ENCODE data around the gene P2RY6. TPM values are rescaled to one million over a fixed set of nuclear protein-coding genes. Genes with fewer than 3 reads are reported as not detected.

P2RY6 gene
- total RNA-seq, 8 experiments from 2014 or later: 0.21 to 10.8 (median 0.95) TPM; not detected in 3

DNA sequence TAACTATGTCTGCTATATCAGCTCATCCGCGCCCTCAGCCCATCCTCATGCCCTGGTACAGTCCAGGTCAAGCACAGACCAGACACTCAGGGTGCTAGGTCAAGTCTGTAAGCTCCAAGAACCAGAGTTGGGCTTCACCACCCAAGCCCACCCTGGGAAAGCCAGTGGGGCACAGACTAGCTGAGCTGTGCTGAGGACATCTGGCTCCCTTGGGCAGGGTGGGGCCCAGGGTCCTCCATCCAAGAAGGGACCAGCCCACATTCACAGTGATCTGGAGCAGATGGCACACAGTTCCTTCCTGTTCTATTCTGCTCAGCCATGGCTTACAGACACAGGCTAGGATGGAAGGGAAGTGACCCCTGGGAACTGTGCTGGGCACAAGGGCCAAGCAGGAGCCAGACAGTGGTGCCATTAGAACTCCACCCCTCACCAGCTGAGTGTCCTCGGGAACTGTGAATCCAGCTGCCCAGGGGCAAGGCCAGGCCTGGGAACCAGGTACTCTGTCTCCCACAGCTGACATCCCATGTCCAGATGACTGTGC is 9.1 kb downstream of the P2RY6 start:
- ATAC-seq (replicated peaks in 6 of 8): peak in 5 of 8 experiments; percentile 12 to 57 (median 18)

DNA sequence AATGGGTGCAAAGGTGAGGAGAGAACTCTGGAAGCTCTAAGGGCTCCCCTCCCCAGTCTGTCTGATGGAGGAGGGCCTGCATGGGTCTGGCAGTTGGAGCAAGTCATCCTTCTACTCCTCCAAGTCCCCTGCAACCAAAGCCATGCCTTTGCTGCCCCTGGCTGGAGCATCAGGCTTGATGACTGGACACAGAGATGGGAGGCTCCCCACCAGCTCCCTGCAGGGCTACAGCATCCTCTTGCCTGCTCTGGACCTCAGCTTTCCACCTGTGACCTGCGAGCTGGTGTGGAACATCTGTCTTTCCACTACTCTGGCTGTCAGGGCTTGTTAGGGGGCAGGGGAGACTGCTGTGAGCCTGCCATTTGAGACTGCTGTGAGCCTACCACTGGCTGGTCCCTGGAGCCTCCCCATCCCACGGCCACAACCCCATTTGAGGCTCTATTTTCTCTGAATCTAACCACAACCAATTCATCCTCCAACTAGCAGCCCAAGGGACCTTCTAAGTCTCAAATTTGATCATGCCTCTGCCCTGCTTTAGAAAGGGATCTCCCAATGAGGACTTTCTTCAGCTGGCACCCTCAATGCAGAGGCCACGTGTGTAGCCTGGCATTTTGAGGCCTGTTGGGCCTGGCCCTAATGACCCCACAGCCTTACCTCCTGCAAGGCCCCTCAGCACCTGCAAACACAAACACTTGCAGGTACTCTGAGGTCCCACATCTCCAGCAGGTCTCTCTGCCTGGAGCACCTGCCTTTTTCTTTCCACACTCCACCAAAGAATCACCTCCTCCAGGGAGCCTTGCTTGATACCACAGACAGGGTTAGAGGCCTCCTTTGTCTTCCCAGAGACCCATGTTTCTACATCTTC is 9.9 kb downstream of the P2RY6 start:
- no peak for ATAC-seq (replicated peaks in 6 of 8)
- in situ Hi-C loops (cut with MboI; ENCODE audit: low pct_unique_long_range_greater_than_20kb in 2 of 9, low sequenced_read_pairs in 9 of 9, unreplicated experiment in 9 of 9): no loop called here
- WGBS, 10 experiments: 70 to 100% methylated on average over 1 to 2 of the region's 3 CpGs; no CpG with 5 or more reads in 8 of the 10 experiments
- H3K4me3 ChIP-seq: no peak overlapping the region
- H3K4me1 ChIP-seq (replicated peaks in 1 of 2): no peaks in the 10 kb centered on the region
- no peak overlapping the region for H3K27ac ChIP-seq

More for the DNA sequence above, 9.1 kb downstream of the P2RY6 start:
- Histone ChIP-seq H3K4me1 (replicated peaks in 1 of 2) (no peaks in the 10 kb centered on the region), H3K4me3 (no peak overlapping the region), H3K27ac (no peak overlapping the region)
- 0 to 94% (median 50%) methylated on average over 1 to 2 of the region's 3 CpGs; no CpG with 5 or more reads in 6 of the 10 experiments for WGBS, 10 experiments
- in situ Hi-C loops (cut with MboI; ENCODE audit: low pct_unique_long_range_greater_than_20kb in 2 of 9, low sequenced_read_pairs in 9 of 9, unreplicated experiment in 9 of 9): no loop called here

DNA sequence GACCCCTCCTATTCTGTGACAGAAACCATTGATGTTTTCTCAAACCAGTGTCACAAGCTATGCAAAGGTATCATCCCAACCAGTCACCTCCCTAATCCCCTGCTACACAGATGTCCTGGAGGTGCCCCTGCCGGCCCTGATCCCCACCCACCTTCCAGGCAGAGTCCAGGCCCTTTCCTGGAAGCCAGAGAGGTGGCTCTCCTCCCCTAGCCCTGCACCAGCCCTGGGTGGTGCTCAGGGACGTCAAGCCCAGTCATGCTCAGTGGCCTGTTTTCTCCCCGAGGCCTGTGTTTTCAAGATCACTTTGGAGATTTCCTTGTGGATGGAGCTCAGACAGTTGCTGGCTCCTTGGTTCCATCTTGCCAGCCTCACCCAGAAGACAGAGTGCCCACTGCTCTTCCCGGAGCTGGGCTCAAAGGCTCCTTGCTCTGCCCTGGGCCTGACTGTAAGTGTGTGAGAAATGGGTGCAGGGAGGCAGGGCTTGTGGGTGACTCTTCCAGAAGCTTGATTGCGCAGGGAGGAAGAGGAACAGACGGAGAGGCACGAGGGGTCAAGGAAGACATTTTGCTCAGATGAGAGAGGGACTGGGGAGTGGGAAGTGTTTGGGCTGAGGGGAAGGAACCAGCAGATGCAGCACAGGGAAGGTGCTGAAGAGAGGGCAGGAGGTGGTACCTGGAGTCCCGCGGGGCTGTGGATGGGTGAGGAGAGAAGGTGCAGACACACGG is 11.3 kb downstream of the P2RY6 start:
- in situ Hi-C loops (cut with MboI; ENCODE audit: low pct_unique_long_range_greater_than_20kb in 2 of 9, low sequenced_read_pairs in 9 of 9, unreplicated experiment in 9 of 9): no loop called here
- Histone ChIP-seq H3K27ac (no peak overlapping the region), H3K4me1 (replicated peaks in 1 of 2) (peaks cover 0 to 1% of the 10 kb centered on the region in 2 donors), H3K4me3 (no peak overlapping the region)
- peak in 3 of 8 experiments; percentile 80 to 87 (median 86) for ATAC-seq (replicated peaks in 6 of 8)
- 68 to 100% (median 83%) methylated on average over 1 to 4 of the region's 10 CpGs; no CpG with 5 or more reads in 3 of the 10 experiments for WGBS, 10 experiments

DNA sequence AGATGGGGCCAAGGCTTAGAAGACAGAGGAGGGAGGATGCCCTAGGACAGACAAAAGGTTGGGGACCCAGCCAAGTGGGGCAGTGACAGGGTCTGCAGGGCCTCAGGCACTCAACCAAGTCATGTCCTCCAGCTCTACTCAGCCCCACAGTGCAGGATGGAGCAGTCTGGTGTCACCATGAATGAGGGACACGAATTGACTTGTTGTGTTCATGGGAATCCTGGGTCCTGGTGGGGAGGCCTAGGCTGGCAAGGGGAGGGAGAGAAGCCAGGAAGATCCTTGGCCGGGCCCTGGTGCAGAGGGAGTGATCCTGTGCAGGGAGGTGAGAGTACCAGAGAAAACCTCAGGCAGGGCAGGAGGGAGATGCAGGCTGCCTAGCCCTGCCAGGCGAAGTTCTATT is 12.0 kb downstream of the P2RY6 start:
- Histone ChIP-seq H3K27ac (no peak overlapping the region), H3K4me1 (replicated peaks in 1 of 2) (peaks cover 4 to 8% of the 10 kb centered on the region in 2 donors), H3K4me3 (no peak overlapping the region)
- WGBS, 10 experiments: 20 to 82% (median 33%) methylated on average over 1 to 2 of the region's 3 CpGs; no CpG with 5 or more reads in 5 of the 10 experiments
- in situ Hi-C loops (cut with MboI; ENCODE audit: low pct_unique_long_range_greater_than_20kb in 2 of 9, low sequenced_read_pairs in 9 of 9, unreplicated experiment in 9 of 9): no loop called here
- ATAC-seq (replicated peaks in 6 of 8): no peak

DNA sequence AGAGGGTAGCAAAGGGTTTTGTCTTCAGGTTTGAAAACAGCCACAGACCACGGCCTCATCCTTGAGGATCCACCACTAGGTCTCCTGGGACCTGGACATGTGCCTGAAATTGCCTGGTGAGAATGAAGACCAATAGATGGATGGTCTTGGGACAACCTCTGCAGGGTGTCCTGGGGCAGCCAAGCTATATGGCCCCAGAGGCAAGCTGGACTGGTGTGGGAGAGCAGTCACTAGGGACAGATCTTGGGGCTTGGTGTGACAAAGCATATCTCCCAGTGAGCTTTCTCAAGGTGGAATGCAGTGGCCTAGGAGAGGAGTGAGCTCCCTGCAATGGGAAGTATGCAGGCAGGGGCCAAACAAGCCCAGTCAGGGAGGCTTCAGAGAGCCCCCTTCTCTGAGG is 13.6 kb downstream of the P2RY6 start:
- WGBS, 10 experiments: 40 to 100% (median 87%) methylated on average over 1 of the region's 1 CpG; no CpG with 5 or more reads in 4 of the 10 experiments
- H3K27ac ChIP-seq: no peak overlapping the region
- in situ Hi-C loops (cut with MboI; ENCODE audit: low pct_unique_long_range_greater_than_20kb in 2 of 9, low sequenced_read_pairs in 9 of 9, unreplicated experiment in 9 of 9): no loop called here
- H3K4me1 ChIP-seq (replicated peaks in 1 of 2): peaks cover 7 to 15% of the 10 kb centered on the region in 2 donors
- no peak overlapping the region for H3K4me3 ChIP-seq
- no peak for ATAC-seq (replicated peaks in 6 of 8)

DNA sequence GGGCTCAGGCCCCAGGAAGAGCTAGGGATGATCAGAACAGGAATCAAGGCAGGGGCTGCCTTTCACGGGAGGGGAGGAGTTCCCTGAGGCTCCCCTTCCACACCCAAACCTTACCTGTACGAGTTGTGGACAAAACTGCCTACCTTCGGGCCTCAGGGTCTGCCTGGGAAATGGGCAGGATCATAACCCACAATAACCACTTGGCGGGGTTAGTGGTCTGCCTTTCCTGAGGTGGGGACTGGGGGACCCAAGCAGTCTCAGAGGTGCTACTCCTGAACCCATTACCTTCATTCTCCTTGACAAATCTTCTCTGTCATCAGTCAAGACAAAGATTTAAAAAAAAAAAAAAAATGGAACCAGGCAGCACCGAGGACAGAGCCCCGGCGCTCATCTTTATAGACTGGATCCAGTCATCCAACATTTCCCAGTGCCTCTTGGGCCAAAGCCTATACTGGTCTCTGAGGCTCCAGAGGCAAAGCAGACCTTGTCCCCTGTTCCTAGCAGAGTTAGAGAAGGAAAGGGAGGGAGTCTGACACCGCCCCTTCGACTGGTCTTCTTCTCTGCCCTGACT is 14.2 kb downstream of the P2RY6 start:
- 57 to 95% (median 80%) methylated on average over 1 to 7 of the region's 9 CpGs; no CpG with 5 or more reads in 3 of the 10 experiments for WGBS, 10 experiments
- H3K4me1 ChIP-seq (replicated peaks in 1 of 2): peaks cover 7 to 15% of the 10 kb centered on the region in 2 donors
- no peak for ATAC-seq (replicated peaks in 6 of 8)
- no peak overlapping the region for H3K4me3 ChIP-seq
- in situ Hi-C loops (cut with MboI; ENCODE audit: low pct_unique_long_range_greater_than_20kb in 2 of 9, low sequenced_read_pairs in 9 of 9, unreplicated experiment in 9 of 9): no loop called here
- no peak overlapping the region for H3K27ac ChIP-seq

DNA sequence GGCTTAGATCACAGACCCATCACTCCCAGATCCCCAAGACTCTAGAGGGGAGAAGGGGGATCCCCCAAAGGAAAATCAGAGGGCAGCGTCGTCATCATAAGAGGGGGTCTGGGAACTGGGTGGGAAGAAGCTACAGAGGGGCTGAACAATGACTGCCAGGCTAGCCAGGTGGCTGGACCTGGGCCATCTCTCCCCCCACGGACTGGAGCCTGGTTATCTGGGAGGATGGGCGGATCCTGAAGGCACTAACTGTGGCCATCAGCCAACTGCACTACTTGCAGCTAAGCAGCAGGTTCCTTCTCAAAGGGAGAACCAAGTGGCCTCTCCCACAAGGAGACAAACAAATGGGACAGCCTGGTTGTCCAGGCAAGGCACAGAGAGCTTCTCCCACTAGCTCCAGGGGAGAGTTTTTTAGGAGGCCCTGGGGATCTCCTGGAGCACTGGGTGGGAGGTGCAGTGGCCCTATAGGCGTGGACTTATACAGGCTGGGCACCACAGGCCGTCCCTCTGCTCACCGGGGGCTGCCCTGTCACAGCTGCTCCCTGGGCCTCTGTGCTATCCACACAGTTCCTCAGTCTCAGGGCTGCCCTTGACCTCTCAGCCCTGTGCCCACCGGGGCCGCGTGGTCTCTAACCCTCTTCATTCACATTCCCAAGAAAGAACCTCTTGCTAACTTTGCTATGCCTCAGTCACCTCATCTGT is 15.4 kb downstream of the P2RY6 start:
- no peak overlapping the region for H3K4me3 ChIP-seq
- peak in 1 of 8 experiments; percentile 8 for ATAC-seq (replicated peaks in 6 of 8)
- 71 to 100% (median 88%) methylated on average over 1 to 5 of the region's 10 CpGs; no CpG with 5 or more reads in 3 of the 10 experiments for WGBS, 10 experiments
- no peak overlapping the region for H3K27ac ChIP-seq
- in situ Hi-C loops (cut with MboI; ENCODE audit: low pct_unique_long_range_greater_than_20kb in 2 of 9, low sequenced_read_pairs in 9 of 9, unreplicated experiment in 9 of 9): no loop called here
- peaks cover 7 to 15% of the 10 kb centered on the region in 2 donors for H3K4me1 ChIP-seq (replicated peaks in 1 of 2)

DNA sequence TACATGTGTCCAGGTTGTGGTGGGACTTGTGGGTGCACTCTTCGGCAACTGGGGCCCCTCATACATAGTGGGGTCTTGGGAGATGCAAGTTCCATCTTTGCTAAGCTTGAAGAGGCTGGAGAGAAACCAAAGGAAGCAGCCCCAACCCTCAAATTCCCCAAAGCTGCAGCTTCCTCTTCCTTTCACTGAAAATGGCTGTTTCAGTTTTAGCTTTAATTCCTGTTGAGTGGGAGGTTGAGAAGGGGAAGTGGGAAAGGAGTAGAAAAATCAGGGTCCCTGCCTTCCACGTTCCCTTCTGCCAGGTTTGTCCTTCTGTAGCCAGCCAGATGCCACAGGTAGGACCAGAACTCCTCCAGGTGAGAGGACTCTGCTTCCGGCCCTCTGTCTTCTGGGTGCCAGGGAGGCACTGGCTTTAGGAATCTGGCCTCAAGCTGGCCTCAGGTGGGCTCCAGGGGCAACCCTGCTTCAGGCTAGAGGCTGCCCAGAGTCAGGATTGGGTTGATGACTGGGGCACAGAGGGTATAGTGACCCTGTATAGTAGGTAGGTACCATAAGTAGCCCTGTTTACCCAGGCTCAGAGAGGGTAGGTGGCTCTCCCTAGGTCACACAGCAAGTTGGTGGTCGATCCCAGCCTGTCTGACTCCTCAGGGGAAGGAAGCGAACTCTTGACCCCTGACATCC is 16.2 kb downstream of the P2RY6 start:
- 40 to 100% (median 75%) methylated on average over 1 to 4 of the region's 5 CpGs; no CpG with 5 or more reads in 2 of the 10 experiments for WGBS, 10 experiments
- peaks cover 7 to 15% of the 10 kb centered on the region in 2 donors for H3K4me1 ChIP-seq (replicated peaks in 1 of 2)
- in situ Hi-C loops (cut with MboI; ENCODE audit: low pct_unique_long_range_greater_than_20kb in 2 of 9, low sequenced_read_pairs in 9 of 9, unreplicated experiment in 9 of 9): no loop called here
- no peak overlapping the region for H3K4me3 ChIP-seq
- no peak for ATAC-seq (replicated peaks in 6 of 8)
- H3K27ac ChIP-seq: no peak overlapping the region

DNA sequence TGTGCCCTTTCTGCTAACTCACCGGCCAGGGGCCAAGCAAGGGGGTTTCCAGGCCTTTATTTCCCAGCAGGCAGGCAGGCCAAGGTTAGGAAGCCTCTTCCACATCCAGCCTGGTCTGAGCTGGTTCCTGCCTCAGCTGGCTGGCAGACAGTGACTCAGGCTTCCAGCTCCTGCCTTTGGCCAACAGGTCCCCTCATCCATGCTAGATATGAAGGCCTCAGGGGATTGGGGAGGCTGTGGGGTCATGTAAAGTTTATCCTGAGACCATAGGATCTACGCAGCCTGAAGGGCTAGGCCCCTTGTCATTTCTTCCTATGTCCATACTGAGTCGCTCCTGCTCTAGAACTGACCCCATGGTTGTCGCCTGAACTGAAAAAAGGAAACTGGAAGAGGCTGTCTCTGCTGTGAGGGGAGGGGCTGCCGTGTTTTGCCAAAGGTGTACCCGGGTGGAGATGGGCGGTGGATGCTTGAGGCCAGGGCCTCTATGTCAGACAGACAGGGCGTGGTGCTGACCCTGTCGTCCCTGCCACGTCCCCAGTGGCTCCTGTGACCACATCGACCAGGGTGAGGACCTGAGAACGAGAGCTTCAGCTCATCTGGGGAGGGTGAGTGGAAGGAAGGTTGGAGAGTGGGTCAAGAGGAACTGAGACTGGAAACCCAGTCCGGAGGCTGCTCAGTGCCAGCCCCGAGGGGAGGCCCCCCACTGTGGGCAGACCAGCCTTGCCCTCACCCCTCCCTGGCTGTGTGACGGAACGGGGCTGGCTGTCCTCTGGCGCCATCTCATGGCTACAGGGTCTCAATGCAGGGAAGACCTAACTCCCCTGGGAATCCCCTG is 17.0 kb downstream of the P2RY6 start:
- Histone ChIP-seq H3K4me3 (no peak overlapping the region), H3K27ac (peak overlapping the region; percentile 39 to 45)

DNA sequence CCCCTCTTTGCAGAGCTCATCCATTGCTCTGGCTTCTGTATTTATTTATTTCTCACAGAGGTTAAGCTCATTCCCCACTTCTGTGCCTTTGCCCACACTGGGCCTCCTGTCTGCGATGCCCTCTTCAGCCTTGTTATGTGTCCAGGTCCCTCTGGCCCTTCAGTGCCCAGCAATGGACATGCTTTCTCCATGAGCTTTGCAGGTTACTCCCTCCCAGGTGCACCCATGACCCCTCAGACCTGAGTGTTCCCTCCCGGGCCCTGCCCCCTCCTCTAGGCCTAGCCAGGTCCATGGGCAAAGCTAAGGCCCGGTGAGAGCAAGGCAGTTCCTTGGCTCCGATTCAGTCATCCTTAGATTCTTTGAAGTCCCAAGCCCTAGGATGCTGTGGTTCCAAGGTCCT is 18.4 kb downstream of the P2RY6 start:
- Histone ChIP-seq H3K4me3 (no peak overlapping the region), H3K4me1 (replicated peaks in 1 of 2) (peaks cover 7 to 15% of the 10 kb centered on the region in 2 donors), H3K27ac (no peak overlapping the region)
- 77 to 100% (median 100%) methylated on average over 1 to 3 of the region's 4 CpGs; no CpG with 5 or more reads in 7 of the 10 experiments for WGBS, 10 experiments
- no peak for ATAC-seq (replicated peaks in 6 of 8)
- in situ Hi-C loops (cut with MboI; ENCODE audit: low pct_unique_long_range_greater_than_20kb in 2 of 9, low sequenced_read_pairs in 9 of 9, unreplicated experiment in 9 of 9): no loop called here

More for the DNA sequence above, 17.0 kb downstream of the P2RY6 start:
- WGBS, 10 experiments: 20 to 39% (median 29%) methylated on average over 2 to 4 of the region's 17 CpGs; no CpG with 5 or more reads in 6 of the 10 experiments
- in situ Hi-C loops (cut with MboI; ENCODE audit: low pct_unique_long_range_greater_than_20kb in 2 of 9, low sequenced_read_pairs in 9 of 9, unreplicated experiment in 9 of 9): no loop called here
- peaks cover 7 to 15% of the 10 kb centered on the region in 2 donors for H3K4me1 ChIP-seq (replicated peaks in 1 of 2)
- peak; percentile 71 to 89 (median 86) for ATAC-seq (replicated peaks in 6 of 8)

DNA sequence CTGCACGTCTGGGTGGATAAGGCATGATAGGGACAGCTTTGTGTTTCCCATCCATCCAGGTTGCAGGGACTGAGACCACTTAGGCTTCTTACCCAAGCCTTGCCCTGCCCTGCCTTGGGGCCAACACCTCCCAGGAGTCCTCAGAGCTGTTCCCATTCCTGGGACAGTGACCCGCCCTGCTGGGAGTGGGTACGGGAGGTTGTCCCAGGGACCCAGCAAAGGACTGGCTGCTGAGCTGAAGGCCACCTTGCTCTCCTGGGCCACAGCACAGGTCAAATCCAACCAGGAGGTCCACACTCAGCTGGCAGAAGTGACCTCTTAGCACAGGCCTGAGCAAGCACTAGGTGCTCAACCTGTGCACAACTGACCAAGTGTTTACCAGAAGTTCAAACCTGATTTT is 19.1 kb downstream of the P2RY6 start:
- no peak for ATAC-seq (replicated peaks in 6 of 8)
- WGBS, 10 experiments: 40 to 100% (median 80%) methylated on average over 1 of the region's 3 CpGs; no CpG with 5 or more reads in 7 of the 10 experiments
- in situ Hi-C loops (cut with MboI; ENCODE audit: low pct_unique_long_range_greater_than_20kb in 2 of 9, low sequenced_read_pairs in 9 of 9, unreplicated experiment in 9 of 9): no loop called here

More for the DNA sequence above, 19.1 kb downstream of the P2RY6 start:
- no peak overlapping the region for H3K4me3 ChIP-seq
- no peak overlapping the region for H3K27ac ChIP-seq
- peaks cover 7 to 18% of the 10 kb centered on the region in 2 donors for H3K4me1 ChIP-seq (replicated peaks in 1 of 2)
